WTC11 (cell line): ENCODE data around the gene ARHGAP19. TPM values are rescaled to one million over a fixed set of nuclear protein-coding genes. Genes with fewer than 3 reads are reported as not detected.

ENCODE experiments used
- ATAC-seq: fragments of 200-7000 bp; cut with Tn5 transposase; 2 replicates; pipeline ENCODE4 v1.10.0; 2021; ENCODE audit warnings: mild to moderate bottlenecking, moderate library complexity
- CTCF ChIA-PET: fragments of 300-600 bp; sonication (Branson Sonifier 250); formaldehyde crosslinking; loops from one replicate; lab custom pipeline; 2021; ENCODE audit warnings: antibody characterized with exemption; lab: Charles Lee
- POLR2A ChIA-PET: fragments of 350-600 bp; sonication (Branson Sonifier 250); formaldehyde crosslinking; loops from one replicate; lab custom pipeline; 2021; ENCODE audit warnings: antibody characterized with exemption; lab: Charles Lee
- DNase-seq: peaks from one replicate; pipeline ENCODE4 v3.0.0; 2021; ENCODE audit warnings: low spot score
- H3K27ac Mint-ChIP-seq: 2 replicates; pipeline ENCODE4 v1.8.0; 2021; ENCODE audit warnings: mixed read lengths
- H3K27me3 Mint-ChIP-seq: 2 replicates; pipeline ENCODE4 v1.8.0; 2021; ENCODE audit warnings: low read depth, mild to moderate bottlenecking, moderate library complexity, mixed read lengths
- H3K36me3 Mint-ChIP-seq: 2 replicates; pipeline ENCODE4 v1.8.0; 2021; ENCODE audit warnings: mixed read lengths
- H3K4me1 Mint-ChIP-seq: 2 replicates; pipeline ENCODE4 v1.8.0; 2022; ENCODE audit warnings: mixed read lengths
- H3K4me3 Mint-ChIP-seq: 2 replicates; pipeline ENCODE4 v1.8.0; 2021; ENCODE audit warnings: mild to moderate bottlenecking, moderate library complexity, mixed read lengths
- H3K9me3 Mint-ChIP-seq: 2 replicates; pipeline ENCODE4 v1.8.0; 2021; ENCODE audit warnings: mixed read lengths
- CBFB ChIP-seq: sonication (generic); formaldehyde crosslinking; IDR thresholded peaks from 2 replicates; pipeline ENCODE4 v1.8.1; 2022; ENCODE audit warnings: mild to moderate bottlenecking, low read depth, missing genetic modification reagents
- CREM ChIP-seq: sonication (generic); formaldehyde crosslinking; IDR thresholded peaks from 2 replicates; pipeline ENCODE4 v1.8.1; 2022; ENCODE audit warnings: mild to moderate bottlenecking, missing genetic modification reagents, moderate library complexity
- E2F4 ChIP-seq: sonication (generic); formaldehyde crosslinking; IDR thresholded peaks from 2 replicates; pipeline ENCODE4 v1.8.1; 2022; ENCODE audit warnings: low read depth, mild to moderate bottlenecking, moderate library complexity, missing genetic modification reagents, borderline replicate concordance
- ELF4 ChIP-seq: sonication (generic); formaldehyde crosslinking; IDR thresholded peaks from 2 replicates; pipeline ENCODE4 v1.8.1; 2022; ENCODE audit warnings: low read depth, mild to moderate bottlenecking, moderate library complexity, missing genetic modification reagents
- EMX1 ChIP-seq: fragments of 250-450 bp; sonication (Bioruptor Pico); IDR thresholded peaks from 2 replicates; pipeline ENCODE4 v1.8.0; 2021; ENCODE audit warnings: mild to moderate bottlenecking
- ERG ChIP-seq: fragments of 250-450 bp; sonication (Bioruptor Pico); IDR thresholded peaks from 2 replicates; pipeline ENCODE4 v1.8.0; 2021; ENCODE audit warnings: mild to moderate bottlenecking
- FOXK1 ChIP-seq: sonication (generic); formaldehyde crosslinking; IDR thresholded peaks from 2 replicates; pipeline ENCODE4 v1.8.0; 2022; ENCODE audit warnings: mild to moderate bottlenecking, moderate library complexity, missing genetic modification reagents
- FOXP4 ChIP-seq: sonication (generic); formaldehyde crosslinking; IDR thresholded peaks from 2 replicates; pipeline ENCODE4 v1.8.0; 2022; ENCODE audit warnings: mild to moderate bottlenecking, missing genetic modification reagents
- HMGA2 ChIP-seq: fragments of 250-450 bp; sonication (Bioruptor Pico); IDR thresholded peaks from 2 replicates; pipeline ENCODE4 v1.4.0; 2021; ENCODE audit warnings: mild to moderate bottlenecking, moderate library complexity
- HMGXB4 ChIP-seq: sonication (generic); formaldehyde crosslinking; IDR thresholded peaks from 2 replicates; pipeline ENCODE4 v1.8.1; 2023; ENCODE audit warnings: mild to moderate bottlenecking, moderate library complexity, missing genetic modification reagents
- JUN ChIP-seq: sonication (generic); formaldehyde crosslinking; IDR thresholded peaks from 2 replicates; pipeline ENCODE4 v1.8.0; 2023; ENCODE audit warnings: mild to moderate bottlenecking, missing genetic modification reagents
- KAT7 ChIP-seq: sonication (generic); formaldehyde crosslinking; IDR thresholded peaks from 2 replicates; pipeline ENCODE4 v1.8.1; 2023; ENCODE audit warnings: missing genetic modification reagents, mild to moderate bottlenecking, borderline replicate concordance
- MYBL2 ChIP-seq: sonication (generic); formaldehyde crosslinking; IDR thresholded peaks from 2 replicates; pipeline ENCODE4 v1.8.1; 2023; ENCODE audit warnings: mild to moderate bottlenecking, moderate library complexity, missing genetic modification reagents
- NFATC4 ChIP-seq: fragments of 250-450 bp; sonication (Bioruptor Pico); IDR thresholded peaks from 2 replicates; pipeline ENCODE4 v1.9.0; 2021; ENCODE audit warnings: mild to moderate bottlenecking
- OVOL2 ChIP-seq: fragments of 250-450 bp; sonication (Bioruptor Pico); IDR thresholded peaks from 2 replicates; pipeline ENCODE4 v1.9.0; 2021; ENCODE audit warnings: mild to moderate bottlenecking, borderline replicate concordance
- RELA ChIP-seq: sonication (generic); formaldehyde crosslinking; IDR thresholded peaks from 2 replicates; pipeline ENCODE4 v1.8.1; 2022; ENCODE audit warnings: missing genetic modification reagents, mild to moderate bottlenecking, borderline replicate concordance
- SOX15 ChIP-seq: fragments of 250-450 bp; sonication (Bioruptor Pico); IDR thresholded peaks from 2 replicates; pipeline ENCODE4 v1.9.0; 2021; ENCODE audit warnings: mild to moderate bottlenecking
- TP53 ChIP-seq: sonication (generic); formaldehyde crosslinking; IDR thresholded peaks from 2 replicates; pipeline ENCODE4 v1.8.1; 2023; ENCODE audit warnings: mild to moderate bottlenecking, missing genetic modification reagents
- ZNF121 ChIP-seq: sonication (generic); formaldehyde crosslinking; IDR thresholded peaks from 2 replicates; pipeline ENCODE4 v1.8.0; 2023; ENCODE audit warnings: missing genetic modification reagents
- ZNF138 ChIP-seq: sonication (generic); formaldehyde crosslinking; conservative IDR thresholded peaks from 2 replicates; pipeline ENCODE4 v1.8.1; 2022; ENCODE audit warnings: mild to moderate bottlenecking, moderate library complexity, missing genetic modification reagents
- ZNF219 ChIP-seq: sonication (generic); formaldehyde crosslinking; IDR thresholded peaks from 2 replicates; pipeline ENCODE4 v1.8.0; 2023; ENCODE audit warnings: missing genetic modification reagents, mild to moderate bottlenecking, borderline replicate concordance
- ZNF263 ChIP-seq: sonication (generic); formaldehyde crosslinking; IDR thresholded peaks from 2 replicates; pipeline ENCODE4 v1.8.1; 2022; ENCODE audit warnings: low read depth, mild to moderate bottlenecking, moderate library complexity, missing genetic modification reagents
- ZNF416 ChIP-seq: fragments of 250-450 bp; sonication (Bioruptor Pico); IDR thresholded peaks from 2 replicates; pipeline ENCODE4 v1.9.0; 2021; ENCODE audit warnings: mild to moderate bottlenecking, inconsistent platforms
- ZNF423 ChIP-seq: fragments of 250-450 bp; sonication (Bioruptor Pico); IDR thresholded peaks from 2 replicates; pipeline ENCODE4 v2.1.2; 2022; ENCODE audit warnings: mild to moderate bottlenecking, moderate library complexity
- total RNA-seq: library from RNA; stranded (reverse); gene quantifications from 3 replicates; pipeline ENCODE4 v1.2.3, GENCODE V29; 2021
- TF ChIP-seq, protein P1 (sequence below): sonication (generic); formaldehyde crosslinking; IDR thresholded peaks from 2 replicates; pipeline ENCODE4 v1.8.0; 2022; ENCODE audit warnings: mild to moderate bottlenecking, missing genetic modification reagents
- TF ChIP-seq, protein P2 (sequence below): sonication (generic); formaldehyde crosslinking; IDR thresholded peaks from 2 replicates; pipeline ENCODE4 v1.8.1; 2023; ENCODE audit warnings: mild to moderate bottlenecking, missing genetic modification reagents, moderate library complexity

ARHGAP19 gene
- total RNA-seq, 1 experiment from 2014 or later: 42.2 TPM

- TF ChIP-seq TP53 (CRISPR knock-in tag) (no peak), CBFB (CRISPR knock-in tag) (no peak), ZNF263 (CRISPR knock-in tag) (no peak), ZNF416 (no peak), HMGA2 (CRISPR knock-in tag) (no peak)
Observed at GRCh38 chr10:97243836-97244235, 48.6 kb downstream of the ARHGAP19 start (continued).

DNA sequence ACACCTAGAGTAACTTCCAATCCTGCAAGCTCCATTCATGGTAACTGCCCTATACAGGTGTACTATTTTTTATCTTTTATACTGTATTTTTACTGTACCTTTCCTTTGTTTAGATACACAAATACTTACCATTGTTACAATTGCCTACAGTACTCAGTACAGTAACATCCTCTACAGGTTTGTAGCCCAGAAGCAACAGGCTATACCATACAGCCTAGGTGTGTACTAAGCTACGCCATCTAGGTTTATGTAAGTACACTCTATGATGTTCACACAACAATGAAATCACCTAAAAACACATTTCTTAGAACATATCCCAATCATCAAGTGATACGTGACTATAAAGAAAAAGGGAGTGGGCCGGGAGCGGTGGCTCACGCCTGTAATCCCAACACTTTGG, 53.6 kb downstream of the ARHGAP19 start:
- H3K4me3 Mint-ChIP-seq: no peak overlapping the region
- no peaks in the 10 kb centered on the region for H3K4me1 Mint-ChIP-seq
- H3K27ac Mint-ChIP-seq: no peak overlapping the region
- no peaks in the 10 kb centered on the region for H3K9me3 Mint-ChIP-seq
- POLR2A ChIA-PET: no interaction called here
- no peak for DNase-seq
- H3K27me3 Mint-ChIP-seq: no peaks in the 10 kb centered on the region
- CTCF ChIA-PET: interaction anchor here (0.7 kb wide), 1 partner anchor 150 kb away, joined by 4 read pairs; no protein-coding TSS in a partner anchor
- TF ChIP-seq ZNF219 (CRISPR knock-in tag): no peak
- TF ChIP-seq KAT7: no peak
- no peak for TF ChIP-seq MYBL2 (CRISPR knock-in tag)
- TF ChIP-seq E2F4 (CRISPR knock-in tag): no peak
- no peak for TF ChIP-seq HMGA2 (CRISPR knock-in tag)
- no peak for TF ChIP-seq ERG (CRISPR knock-in tag)
- no peak for TF ChIP-seq OVOL2 (CRISPR knock-in tag)
- no peak for TF ChIP-seq FOXP4 (CRISPR knock-in tag)
- ATAC-seq: no peak
- peaks cover 21% of the 10 kb centered on the region for H3K36me3 Mint-ChIP-seq

GRCh38 chr10:97235353-97235752, 57.1 kb downstream of the ARHGAP19 start:
- no peak overlapping the region for H3K27ac Mint-ChIP-seq
- ATAC-seq (no peak), DNase-seq (no peak)
- no peak overlapping the region for H3K4me3 Mint-ChIP-seq
- no peak for TF ChIP-seq EMX1 (CRISPR knock-in tag)
- no peak for TF ChIP-seq ZNF138 (CRISPR knock-in tag)
- no peak for TF ChIP-seq HMGXB4 (CRISPR knock-in tag)
- TF ChIP-seq JUN: no peak
- no peak for TF ChIP-seq OVOL2 (CRISPR knock-in tag)
- no peak for TF ChIP-seq RELA (CRISPR knock-in tag)
- TF ChIP-seq FOXK1 (CRISPR knock-in tag): no peak
- TF ChIP-seq, protein P1, sequence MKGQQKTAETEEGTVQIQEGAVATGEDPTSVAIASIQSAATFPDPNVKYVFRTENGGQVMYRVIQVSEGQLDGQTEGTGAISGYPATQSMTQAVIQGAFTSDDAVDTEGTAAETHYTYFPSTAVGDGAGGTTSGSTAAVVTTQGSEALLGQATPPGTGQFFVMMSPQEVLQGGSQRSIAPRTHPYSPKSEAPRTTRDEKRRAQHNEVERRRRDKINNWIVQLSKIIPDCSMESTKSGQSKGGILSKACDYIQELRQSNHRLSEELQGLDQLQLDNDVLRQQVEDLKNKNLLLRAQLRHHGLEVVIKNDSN (CRISPR knock-in tag): no peak
- no peak for TF ChIP-seq SOX15 (CRISPR knock-in tag)
- no peak for TF ChIP-seq NFATC4 (CRISPR knock-in tag)
- no peak for TF ChIP-seq ZNF121
- TF ChIP-seq, protein P2, sequence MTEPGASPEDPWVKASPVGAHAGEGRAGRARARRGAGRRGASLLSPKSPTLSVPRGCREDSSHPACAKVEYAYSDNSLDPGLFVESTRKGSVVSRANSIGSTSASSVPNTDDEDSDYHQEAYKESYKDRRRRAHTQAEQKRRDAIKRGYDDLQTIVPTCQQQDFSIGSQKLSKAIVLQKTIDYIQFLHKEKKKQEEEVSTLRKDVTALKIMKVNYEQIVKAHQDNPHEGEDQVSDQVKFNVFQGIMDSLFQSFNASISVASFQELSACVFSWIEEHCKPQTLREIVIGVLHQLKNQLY (CRISPR knock-in tag): no peak
- TF ChIP-seq ELF4 (CRISPR knock-in tag): no peak
- no peak for TF ChIP-seq ZNF423 (CRISPR knock-in tag)
- no peak for TF ChIP-seq CREM
- CTCF ChIA-PET: interaction anchor here (0.9 to 4.6 kb wide), 7 partner anchors 11 to 198 kb away, joined by 3 to 27 read pairs (median 6); no protein-coding TSS in a partner anchor
- no peaks in the 10 kb centered on the region for H3K27me3 Mint-ChIP-seq
- no peaks in the 10 kb centered on the region for H3K9me3 Mint-ChIP-seq
- POLR2A ChIA-PET: interaction anchor here (0.6 to 0.7 kb wide), 2 partner anchors 19 to 56 kb away, joined by 3 read pairs; no protein-coding TSS in a partner anchor
- no peaks in the 10 kb centered on the region for H3K4me1 Mint-ChIP-seq
- peaks cover 6% of the 10 kb centered on the region; the same call in 1 of the 2 replicates for H3K36me3 Mint-ChIP-seq
